AG04450 (cell line): Measurements from ENCODE around the gene UBE2I. TPM values are rescaled to one million over a fixed set of nuclear protein-coding genes. Genes with fewer than 3 reads are reported as not detected.

Experiments
- CTCF ChIA-PET: fragments of 300-600, 350-600 bp; formaldehyde crosslinking; extraction: SDS; loops from one replicate; lab custom pipeline; 2022; ENCODE audit warnings: antibody characterized with exemption, inconsistent platforms; lab: Charles Lee
- POLR2A ChIA-PET: fragments of 350-600 bp; formaldehyde crosslinking; extraction: SDS; loops from one replicate; lab custom pipeline; 2021; ENCODE audit warnings: antibody characterized with exemption, inconsistent platforms; lab: Yijun Ruan, JAX
- DNase-seq: peaks from one replicate; pipeline ENCODE4 v3.0.0-alpha.2; 2011; ENCODE audit warnings: low read depth, low spot score
- H3K27ac ChIP-seq: one replicate; pipeline ENCODE4 v1.5.1; 2012; ENCODE audit warnings: low read depth, low read length, control low read depth
- H3K27me3 ChIP-seq: one replicate; pipeline ENCODE4 v1.6.0; 2012; ENCODE audit warnings: low read length; ENCODE audit not compliant: control insufficient read depth, insufficient read depth
- H3K4me3 ChIP-seq: 2 replicates; pipeline ENCODE4 v1.5.1; 2011; ENCODE audit warnings: mild to moderate bottlenecking, low read depth, low read length, control low read depth
- H3K9me3 ChIP-seq: 2 replicates; pipeline ENCODE4 v1.5.1; 2012; ENCODE audit warnings: low read length; ENCODE audit not compliant: control insufficient read depth, insufficient read depth
- polyA plus RNA-seq: library from polyadenylated mRNA; depleted of rRNA; stranded (reverse); fragments of >200 nt; gene quantifications from 2 replicates; pipeline ENCODE4 v1.2.3, GENCODE V29; 2011
- TF ChIP-seq, protein P1 (sequence below): IDR thresholded peaks from 2 replicates; pipeline ENCODE4 v1.5.1; 2011; ENCODE audit warnings: low read depth, low read length, control low read depth, inconsistent platforms

UBE2I gene
- polyA plus RNA-seq, 1 experiment, result 165 TPM

DNA sequence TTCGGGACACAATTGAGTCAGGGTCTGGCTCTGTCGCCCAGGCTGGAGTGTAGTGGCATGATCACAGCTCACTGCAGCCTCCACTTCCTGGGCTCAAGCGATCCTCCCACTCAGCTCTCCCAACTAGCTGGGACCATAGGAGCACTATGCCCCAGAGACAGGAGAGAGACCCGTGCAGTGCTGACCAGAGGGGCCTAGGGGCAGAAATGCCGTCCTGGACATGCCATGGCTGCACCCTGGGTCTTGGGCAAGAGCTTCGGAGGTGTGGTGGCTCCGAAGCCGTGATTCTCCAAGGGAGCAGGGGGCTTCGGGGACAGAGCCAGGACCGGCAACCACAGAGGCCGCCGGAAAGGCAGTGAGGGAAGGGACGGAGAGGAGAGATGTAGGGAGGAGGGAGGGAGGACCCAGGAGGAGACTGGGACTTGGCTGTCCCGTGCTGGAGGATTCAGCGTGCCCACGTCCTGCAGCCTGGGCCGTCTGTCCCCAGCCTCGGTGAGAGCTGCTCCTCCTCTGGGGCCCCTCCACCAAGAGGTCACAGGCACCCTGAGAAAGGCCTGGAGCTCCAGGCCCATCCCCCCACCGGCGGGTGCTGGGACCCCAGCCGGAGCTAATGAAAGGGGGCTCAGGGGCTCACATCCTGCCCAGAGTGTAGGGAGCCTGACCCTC is 31.7 kb upstream of the UBE2I start:
- Histone ChIP-seq H3K9me3 (peaks cover 2% of the 10 kb centered on the region; the same call in 1 of the 2 replicates), H3K27ac (no peak overlapping the region), H3K27me3 (peaks cover 17% of the 10 kb centered on the region), H3K4me3 (no peak overlapping the region)
- DNase-seq, result no peak
- ChIA-PET CTCF (no interaction called here), POLR2A (no interaction called here)
- TF ChIP-seq, protein P1, sequence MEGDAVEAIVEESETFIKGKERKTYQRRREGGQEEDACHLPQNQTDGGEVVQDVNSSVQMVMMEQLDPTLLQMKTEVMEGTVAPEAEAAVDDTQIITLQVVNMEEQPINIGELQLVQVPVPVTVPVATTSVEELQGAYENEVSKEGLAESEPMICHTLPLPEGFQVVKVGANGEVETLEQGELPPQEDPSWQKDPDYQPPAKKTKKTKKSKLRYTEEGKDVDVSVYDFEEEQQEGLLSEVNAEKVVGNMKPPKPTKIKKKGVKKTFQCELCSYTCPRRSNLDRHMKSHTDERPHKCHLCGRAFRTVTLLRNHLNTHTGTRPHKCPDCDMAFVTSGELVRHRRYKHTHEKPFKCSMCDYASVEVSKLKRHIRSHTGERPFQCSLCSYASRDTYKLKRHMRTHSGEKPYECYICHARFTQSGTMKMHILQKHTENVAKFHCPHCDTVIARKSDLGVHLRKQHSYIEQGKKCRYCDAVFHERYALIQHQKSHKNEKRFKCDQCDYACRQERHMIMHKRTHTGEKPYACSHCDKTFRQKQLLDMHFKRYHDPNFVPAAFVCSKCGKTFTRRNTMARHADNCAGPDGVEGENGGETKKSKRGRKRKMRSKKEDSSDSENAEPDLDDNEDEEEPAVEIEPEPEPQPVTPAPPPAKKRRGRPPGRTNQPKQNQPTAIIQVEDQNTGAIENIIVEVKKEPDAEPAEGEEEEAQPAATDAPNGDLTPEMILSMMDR, result no peak

DNA sequence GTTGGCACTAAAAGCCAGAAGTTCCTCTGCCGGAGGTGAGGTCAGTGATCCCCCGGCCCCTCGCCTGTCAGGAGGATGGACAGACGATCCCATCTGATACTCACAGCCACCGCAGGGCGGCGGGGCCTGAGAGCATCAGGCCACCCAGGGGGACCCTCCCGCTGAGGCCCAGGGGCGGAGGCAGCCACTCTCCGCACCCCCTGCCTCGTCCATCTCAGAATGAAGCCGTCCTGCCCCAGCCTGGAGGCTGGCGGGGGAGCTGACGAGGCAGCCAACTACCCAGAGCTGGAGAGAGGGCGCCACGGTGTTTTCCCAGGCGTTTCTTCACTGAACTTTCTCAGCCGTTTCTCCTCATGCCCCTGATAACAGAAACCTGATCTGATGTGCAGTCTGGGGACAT is 31.0 kb upstream of the UBE2I start:
- POLR2A ChIA-PET, result no interaction called here
- TF ChIP-seq, protein P1, result no peak
- CTCF ChIA-PET, result interaction anchor here (0.6 kb wide), 1 partner anchor 18 kb away, joined by 5 read pairs; no protein-coding TSS in a partner anchor
- Histone ChIP-seq H3K4me3 (no peak overlapping the region), H3K27me3 (peaks cover 21% of the 10 kb centered on the region), H3K9me3 (peaks cover 2% of the 10 kb centered on the region; the same call in 1 of the 2 replicates), H3K27ac (no peak overlapping the region)
- DNase-seq, result no peak

DNA sequence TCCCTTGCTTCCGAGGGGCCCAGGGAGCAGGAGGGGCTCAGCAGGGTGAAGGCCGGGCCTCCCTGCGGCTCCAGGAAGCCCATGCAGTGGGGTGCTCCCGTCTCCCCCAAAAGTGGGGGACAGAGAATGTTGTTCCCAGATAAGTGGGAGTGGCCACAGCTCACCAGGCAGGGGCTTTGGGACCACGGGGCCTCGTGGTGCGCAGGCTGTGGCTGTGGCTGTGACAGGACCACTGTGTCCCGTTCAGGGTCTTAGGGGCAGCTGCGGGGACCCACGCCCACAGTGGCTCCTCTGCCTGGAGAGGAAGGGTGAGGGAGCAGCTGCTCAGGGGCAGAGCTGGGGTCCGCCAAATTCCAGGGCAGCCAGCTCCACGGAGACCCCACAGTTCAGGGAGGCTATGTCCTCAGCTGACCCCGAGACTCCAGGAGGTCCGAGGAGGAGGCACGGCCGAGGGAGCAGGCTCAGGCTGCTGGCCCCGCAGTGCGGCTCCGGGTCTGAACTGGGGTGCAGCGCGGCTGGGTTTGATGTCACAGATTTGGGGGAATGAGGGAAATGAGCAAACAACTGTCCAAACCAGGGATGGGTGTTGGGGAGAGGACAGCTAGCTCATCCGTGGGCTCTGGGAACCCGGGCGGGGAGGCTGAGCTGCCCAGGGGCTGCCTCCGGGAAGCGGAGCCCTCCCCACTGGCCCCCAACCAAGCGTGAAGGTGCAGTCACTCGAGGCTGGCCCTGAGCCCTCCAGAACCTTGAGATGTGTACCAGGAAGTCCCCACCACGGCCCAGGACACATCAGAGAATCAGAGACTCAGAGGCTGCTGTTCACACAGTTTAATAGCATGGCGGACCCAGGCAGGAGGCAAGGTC is 30.1 kb upstream of the UBE2I start:
- Histone ChIP-seq H3K9me3 (no peaks in the 10 kb centered on the region; the same call in 1 of the 2 replicates), H3K27me3 (peaks cover 26% of the 10 kb centered on the region), H3K27ac (no peak overlapping the region), H3K4me3 (no peak overlapping the region)
- no peak for DNase-seq
- ChIA-PET POLR2A (no interaction called here), CTCF (interaction anchor here (0.6 kb wide), 1 partner anchor 18 kb away, joined by 5 read pairs; no protein-coding TSS in a partner anchor)
- TF ChIP-seq, protein P1, result no peak

DNA sequence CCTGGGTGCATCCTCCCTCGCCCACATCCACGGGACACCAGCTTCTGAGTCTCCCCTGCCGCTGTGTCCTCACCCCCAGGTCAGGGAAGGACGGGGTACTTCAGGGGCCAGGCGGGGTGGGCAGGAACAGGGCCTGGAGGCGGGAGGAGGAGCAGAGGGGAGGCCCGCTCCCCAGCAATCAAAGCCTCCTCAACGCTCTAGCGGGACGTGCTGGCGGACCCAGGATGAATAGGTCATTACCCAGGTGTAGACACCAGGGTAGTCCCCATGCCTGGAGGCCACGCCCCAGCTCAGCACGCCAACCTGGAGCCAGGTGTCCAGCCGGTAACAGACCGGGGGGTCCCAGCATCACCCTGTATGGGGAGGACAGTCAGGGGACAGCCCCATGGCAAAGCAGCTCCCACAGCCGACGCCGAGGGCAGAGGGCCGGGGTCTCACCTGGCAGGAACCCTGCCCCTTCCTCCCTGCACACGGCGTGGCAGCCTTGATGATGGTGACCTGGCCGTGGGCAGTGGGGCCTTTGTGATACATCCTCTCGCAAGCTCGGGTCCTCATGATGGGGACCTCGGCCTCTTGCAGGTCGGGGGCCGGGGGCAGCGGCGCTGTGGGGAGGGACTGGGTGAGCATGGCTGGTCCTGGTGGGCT is 29.4 kb upstream of the UBE2I start:
- peaks cover 27% of the 10 kb centered on the region for H3K27me3 ChIP-seq
- CTCF ChIA-PET, result no interaction called here

More for the DNA sequence above, 29.4 kb upstream of the UBE2I start:
- POLR2A ChIA-PET, result no interaction called here
- Histone ChIP-seq H3K9me3 (no peaks in the 10 kb centered on the region; the same call in 1 of the 2 replicates), H3K4me3 (no peak overlapping the region), H3K27ac (no peak overlapping the region)
- no peak for DNase-seq
- TF ChIP-seq, protein P1, result no peak
